Measurements from ENCODE around the gene NWD2. TPM values are rescaled to one million over a fixed set of nuclear protein-coding genes. Genes with fewer than 3 reads are reported as not detected.
"Not testable (repeated sequence)": the region's sequence is repeated elsewhere in the genome, so short reads cannot be mapped to it uniquely, and the experiment has no call there.

NWD2 gene
- polyA plus RNA-seq, 1 donor from 2014 or later, result not detected

DNA sequence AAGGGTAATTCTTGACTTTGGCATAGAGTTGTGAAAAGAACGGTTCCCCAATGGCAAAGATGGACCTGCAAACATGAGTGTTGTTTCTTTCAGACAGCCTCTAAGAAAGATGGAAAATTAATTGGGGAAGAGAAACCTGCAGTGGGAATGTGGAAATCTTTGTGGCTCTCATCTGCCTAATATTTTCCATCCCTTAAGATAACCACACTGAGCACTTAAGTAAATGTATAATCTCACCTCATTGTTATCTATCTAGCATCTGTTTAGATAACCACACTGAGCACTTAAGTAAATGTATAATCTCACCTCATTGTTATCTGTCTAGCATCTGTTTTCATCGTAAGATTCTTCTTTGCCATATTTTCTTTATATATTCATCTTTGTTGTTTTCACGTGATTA is 149.3 kb downstream of the NWD2 start:
- Mint-ChIP-seq H3K4me1 (no peaks in the 10 kb centered on the region), H3K27me3 (peaks cover 12% of the 10 kb centered on the region), H3K4me3 (no peak overlapping the region), H3K27ac (no peak overlapping the region), H3K36me3 (peaks cover 1% of the 10 kb centered on the region), H3K9me3 (peaks cover 0 to 3% (median 1%) of the 10 kb centered on the region in 3 donors)

DNA sequence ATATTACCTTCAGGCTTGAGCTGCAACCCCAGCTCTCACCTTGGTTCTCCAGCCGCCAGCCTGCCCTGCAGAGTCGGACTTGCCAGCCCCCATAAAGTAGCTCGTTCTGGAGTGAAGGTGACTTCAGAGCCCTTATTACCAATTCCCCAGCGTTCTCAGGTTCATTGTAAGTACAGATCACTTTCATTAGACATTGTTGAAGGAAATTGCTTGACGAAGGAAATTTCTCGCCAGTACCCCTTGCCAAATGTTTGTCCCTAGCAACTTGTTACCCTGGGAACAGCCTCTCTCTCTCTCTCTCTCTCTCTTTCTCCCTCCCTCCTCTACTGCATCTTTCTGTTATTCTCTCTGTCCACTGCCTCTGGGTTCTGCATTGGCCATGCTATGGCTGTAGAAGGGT is 153.0 kb downstream of the NWD2 start:
- peaks cover 12% of the 10 kb centered on the region for H3K27me3 Mint-ChIP-seq
- no peak overlapping the region for H3K27ac Mint-ChIP-seq
- peaks cover 1% of the 10 kb centered on the region for H3K36me3 Mint-ChIP-seq
- no peaks in the 10 kb centered on the region for H3K4me1 Mint-ChIP-seq
- peaks cover 0 to 3% (median 1%) of the 10 kb centered on the region in 3 donors for H3K9me3 Mint-ChIP-seq
- H3K4me3 Mint-ChIP-seq, result no peak overlapping the region

DNA sequence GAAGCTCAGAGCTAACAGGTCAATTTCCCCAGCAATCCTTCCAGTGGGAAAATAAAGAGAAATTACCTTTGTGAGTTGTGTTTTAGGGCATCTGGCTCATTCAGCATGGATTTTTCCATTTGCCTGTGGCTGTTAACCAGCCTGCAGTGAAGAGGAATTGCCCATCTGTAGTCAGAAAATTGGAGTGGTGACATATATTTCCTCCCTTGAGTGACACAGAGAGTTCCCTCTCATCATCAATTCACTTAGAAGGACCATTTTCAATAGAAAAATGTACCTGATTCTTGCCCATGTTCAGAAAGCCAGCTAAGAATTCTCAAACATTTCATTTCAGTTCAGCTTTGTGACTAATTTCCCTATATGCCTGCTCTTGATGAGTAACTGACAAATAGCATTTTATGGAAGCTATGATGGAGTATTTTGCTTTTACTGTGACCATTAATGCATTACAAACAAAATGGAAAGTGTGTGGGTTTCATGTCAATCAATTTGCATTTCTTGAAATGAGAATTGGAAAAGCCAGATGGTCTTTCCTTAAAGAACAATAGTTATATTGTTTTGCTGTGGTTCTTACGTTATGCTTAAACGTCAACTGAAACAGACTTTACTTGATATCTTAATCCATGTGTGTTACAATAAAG is 155.8 kb downstream of the NWD2 start:
- Mint-ChIP-seq H3K36me3 (peaks cover 1% of the 10 kb centered on the region), H3K27me3 (peaks cover 8% of the 10 kb centered on the region), H3K4me1 (no peaks in the 10 kb centered on the region), H3K9me3 (peaks cover 0 to 3% (median 1%) of the 10 kb centered on the region in 3 donors), H3K4me3 (no peak overlapping the region), H3K27ac (no peak overlapping the region)

DNA sequence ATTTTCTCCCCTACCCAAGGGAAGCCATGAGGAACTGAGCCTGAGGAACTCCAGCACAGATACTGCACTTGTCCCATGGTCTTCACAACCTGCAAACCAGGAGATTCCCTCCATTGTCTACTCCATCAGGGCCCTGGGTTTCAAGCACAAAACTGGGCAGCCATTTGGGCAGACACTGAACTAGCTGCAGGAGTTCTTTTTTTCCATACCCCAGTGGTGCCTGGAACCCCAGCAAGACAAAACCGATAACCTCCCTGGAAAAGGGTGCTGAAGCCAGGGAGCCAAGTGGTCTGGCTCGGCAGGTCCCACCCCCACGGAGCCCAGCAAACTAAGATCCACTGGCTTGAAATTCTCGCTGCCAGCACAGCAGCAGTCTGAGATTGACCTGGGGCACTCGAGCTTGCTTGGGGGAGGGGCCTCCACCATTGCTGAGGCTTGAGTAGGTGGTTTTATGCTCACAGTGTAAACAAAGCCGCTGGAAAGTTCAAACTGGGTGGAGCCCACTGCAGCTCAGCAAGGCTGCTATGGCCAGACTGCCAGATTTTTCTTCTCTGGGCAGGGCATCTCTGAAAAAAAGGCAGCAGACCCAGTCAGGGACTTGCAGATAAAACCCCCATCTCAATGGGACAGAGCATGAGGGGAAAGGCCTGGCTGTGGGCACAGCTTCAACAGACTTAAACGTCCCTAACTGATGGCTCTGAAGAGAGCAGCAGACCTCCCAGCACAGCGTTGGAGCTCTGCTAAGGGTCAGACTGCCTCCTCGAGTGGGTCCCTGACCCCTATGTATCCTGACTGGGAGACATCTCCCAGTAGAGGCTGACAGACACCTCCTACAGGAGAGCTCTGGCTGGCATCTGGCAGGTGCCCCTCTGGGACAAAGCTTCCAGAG is 163.6 kb downstream of the NWD2 start:
- H3K4me1 Mint-ChIP-seq, H3K36me3 Mint-ChIP-seq, H3K27ac Mint-ChIP-seq, H3K4me3 Mint-ChIP-seq: not testable (repeated sequence)
- Mint-ChIP-seq H3K27me3 (peaks cover 13% of the 10 kb centered on the region), H3K9me3 (peaks cover 0 to 14% (median 0%) of the 10 kb centered on the region in 3 donors)

DNA sequence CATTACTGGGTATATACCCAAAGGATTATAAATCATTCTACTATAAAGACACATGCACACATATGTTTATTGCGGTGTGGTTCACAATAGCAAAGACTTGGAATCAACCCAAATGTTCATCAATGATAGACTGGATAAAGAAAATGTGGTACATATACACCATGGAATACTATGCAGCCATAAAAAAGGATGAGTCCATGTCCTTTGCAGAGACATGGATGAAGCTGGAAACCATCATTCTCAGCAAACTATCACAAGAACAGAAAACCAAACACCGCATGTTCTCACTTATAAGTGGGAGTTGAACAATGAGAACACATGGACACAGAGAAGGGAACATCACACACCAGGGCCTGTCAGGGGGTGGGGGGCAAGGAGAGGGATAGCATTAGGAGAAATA is 169.1 kb downstream of the NWD2 start:
- H3K9me3 Mint-ChIP-seq, H3K27ac Mint-ChIP-seq, H3K4me3 Mint-ChIP-seq, H3K4me1 Mint-ChIP-seq, H3K36me3 Mint-ChIP-seq, H3K27me3 Mint-ChIP-seq: not testable (repeated sequence)

DNA sequence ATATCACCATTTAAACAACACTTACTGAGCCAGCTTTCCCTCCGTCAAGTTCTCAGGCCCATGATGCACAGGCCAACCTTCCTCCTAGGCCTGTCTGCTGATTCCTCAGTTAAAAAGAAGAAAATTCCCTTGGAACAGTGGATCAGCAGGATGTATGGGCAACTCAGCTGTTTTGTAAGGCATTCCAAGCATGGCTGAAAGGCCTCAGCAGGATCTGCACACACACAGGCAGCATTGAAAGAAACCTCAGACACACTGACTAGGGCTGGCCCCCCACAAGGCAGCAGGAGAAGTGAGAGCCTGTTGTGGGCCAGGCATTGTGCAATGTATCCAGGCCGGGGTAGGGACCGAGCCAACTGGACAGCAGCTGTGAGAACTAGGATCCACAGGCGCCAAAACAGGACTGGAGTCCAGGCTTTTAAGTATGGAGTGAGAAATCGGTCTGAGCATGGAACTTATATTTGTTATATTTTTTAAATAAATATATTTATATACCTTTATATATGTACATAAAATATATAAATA is 171.4 kb downstream of the NWD2 start:
- Mint-ChIP-seq H3K4me3 (no peak overlapping the region), H3K36me3 (no peaks in the 10 kb centered on the region), H3K27ac (no peak overlapping the region), H3K27me3 (peaks cover 2% of the 10 kb centered on the region), H3K9me3 (peaks cover 0 to 12% (median 2%) of the 10 kb centered on the region in 3 donors), H3K4me1 (no peaks in the 10 kb centered on the region)

DNA sequence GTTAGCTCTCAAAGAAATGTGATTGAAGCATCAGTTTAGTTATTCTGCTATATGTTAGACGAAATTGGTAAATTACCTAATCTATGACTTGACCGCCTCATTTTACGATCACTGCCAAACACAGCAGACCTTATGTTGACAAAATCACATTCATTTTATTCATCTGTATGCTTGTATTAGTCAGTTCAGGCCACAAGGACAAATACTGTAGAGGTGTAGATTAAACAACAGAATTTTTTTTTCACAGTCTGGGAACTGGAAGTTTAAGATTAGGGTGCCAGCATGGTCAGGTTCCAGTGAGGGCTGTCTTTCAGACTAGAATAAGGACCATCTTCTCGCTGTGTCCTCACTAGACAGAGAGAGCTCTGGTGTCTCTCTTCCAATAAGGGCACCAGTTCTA is 177.1 kb downstream of the NWD2 start:
- no peak overlapping the region for H3K4me3 Mint-ChIP-seq
- no peaks in the 10 kb centered on the region for H3K36me3 Mint-ChIP-seq
- no peaks in the 10 kb centered on the region for H3K4me1 Mint-ChIP-seq
- H3K9me3 Mint-ChIP-seq, result peaks cover 0 to 3% (median 2%) of the 10 kb centered on the region in 3 donors
- no peak overlapping the region for H3K27ac Mint-ChIP-seq
- peaks cover 1% of the 10 kb centered on the region for H3K27me3 Mint-ChIP-seq

DNA sequence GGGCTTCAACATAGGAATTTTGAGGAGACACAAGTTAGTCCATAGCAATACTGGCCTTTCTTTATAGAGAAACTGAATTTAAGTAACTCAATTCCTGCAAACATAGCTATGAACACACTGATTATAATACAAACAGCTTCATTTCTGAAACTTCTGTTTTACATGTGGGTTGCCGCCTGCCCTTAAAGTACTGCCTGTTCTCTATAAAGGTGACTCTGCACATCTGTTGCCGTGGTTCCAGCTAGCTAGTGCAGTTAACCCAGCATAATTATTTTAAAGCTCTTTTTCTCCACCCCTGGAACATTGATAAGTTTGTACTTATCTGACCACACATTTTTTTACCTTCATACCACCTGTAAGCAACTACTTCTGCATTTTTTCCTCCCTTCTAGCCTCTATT is 177.6 kb downstream of the NWD2 start:
- Mint-ChIP-seq H3K27me3 (peaks cover 4% of the 10 kb centered on the region), H3K36me3 (no peaks in the 10 kb centered on the region), H3K4me1 (no peaks in the 10 kb centered on the region)

DNA sequence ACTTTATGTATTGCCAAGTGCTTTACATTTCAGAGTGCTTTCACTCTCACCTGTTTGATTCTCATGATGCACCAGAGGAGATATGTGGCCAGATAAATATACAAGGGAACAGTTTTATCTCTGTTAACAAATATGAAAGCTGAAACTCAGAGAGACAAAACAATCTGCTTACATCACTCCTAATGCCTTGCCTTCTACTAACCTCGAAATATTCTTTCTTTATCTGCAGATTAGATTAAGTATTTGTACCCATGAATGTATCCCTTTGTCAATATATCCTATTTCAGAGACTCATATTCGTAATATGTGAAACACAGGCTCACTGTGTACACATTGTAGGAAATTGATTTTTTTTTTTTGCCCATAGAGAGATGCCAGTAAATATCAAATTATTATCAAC is 178.1 kb downstream of the NWD2 start:
- H3K4me1 Mint-ChIP-seq, result no peaks in the 10 kb centered on the region
- no peak overlapping the region for H3K27ac Mint-ChIP-seq
- H3K4me3 Mint-ChIP-seq, result no peak overlapping the region
- peaks cover 0 to 5% (median 2%) of the 10 kb centered on the region in 3 donors for H3K9me3 Mint-ChIP-seq
- peaks cover 6% of the 10 kb centered on the region for H3K27me3 Mint-ChIP-seq
- no peaks in the 10 kb centered on the region for H3K36me3 Mint-ChIP-seq

More for the DNA sequence above, 177.6 kb downstream of the NWD2 start:
- Mint-ChIP-seq H3K27ac (no peak overlapping the region), H3K9me3 (peaks cover 0 to 5% (median 2%) of the 10 kb centered on the region in 3 donors), H3K4me3 (no peak overlapping the region)

DNA sequence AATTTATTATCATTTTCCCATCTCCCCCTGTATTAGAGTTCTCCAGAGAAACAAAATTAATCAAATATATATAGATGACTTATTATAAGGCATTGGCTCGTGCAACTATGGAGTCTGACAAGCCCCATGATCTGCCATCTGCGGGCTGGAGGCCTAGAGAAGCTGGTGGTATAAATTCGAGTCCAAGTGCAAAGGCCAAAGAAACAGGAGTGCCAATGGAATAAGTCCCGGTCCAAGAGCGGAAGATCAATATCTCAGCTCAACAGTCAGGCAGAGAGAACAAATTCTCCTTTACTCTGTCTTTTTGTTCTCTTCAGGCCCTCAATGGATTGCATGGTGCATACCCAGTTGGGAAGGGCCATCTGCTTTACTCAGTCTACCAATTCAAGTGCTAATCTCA is 178.8 kb downstream of the NWD2 start:
- peaks cover 8% of the 10 kb centered on the region for H3K27me3 Mint-ChIP-seq
- H3K36me3 Mint-ChIP-seq, result no peaks in the 10 kb centered on the region
- H3K4me3 Mint-ChIP-seq, result no peak overlapping the region
- H3K27ac Mint-ChIP-seq, result no peak overlapping the region
- H3K4me1 Mint-ChIP-seq, result no peaks in the 10 kb centered on the region
- peaks cover 0 to 5% (median 2%) of the 10 kb centered on the region in 3 donors for H3K9me3 Mint-ChIP-seq

DNA sequence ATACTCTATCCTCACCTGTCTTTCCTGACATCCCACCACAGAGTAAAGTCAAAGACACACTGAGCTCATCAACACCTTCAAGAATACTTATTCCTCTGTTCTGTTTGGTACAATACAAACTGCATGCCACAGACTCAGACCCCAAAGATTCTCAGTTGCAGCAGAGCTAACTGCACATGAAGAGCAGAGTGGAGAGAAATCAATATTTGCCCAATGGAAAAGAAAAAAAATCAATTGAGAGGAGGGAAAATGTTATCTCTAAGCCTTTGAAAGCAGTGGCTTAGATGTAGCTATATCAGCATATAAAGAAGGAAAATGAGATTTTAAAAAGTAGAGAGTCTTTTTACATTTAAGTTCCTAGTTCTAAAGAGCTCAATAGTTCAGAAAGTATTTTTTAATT is 180.2 kb downstream of the NWD2 start:
- H3K27me3 Mint-ChIP-seq, result peaks cover 8% of the 10 kb centered on the region
- no peak overlapping the region for H3K4me3 Mint-ChIP-seq
- H3K4me1 Mint-ChIP-seq, result no peaks in the 10 kb centered on the region
- no peak overlapping the region for H3K27ac Mint-ChIP-seq
- no peaks in the 10 kb centered on the region for H3K36me3 Mint-ChIP-seq
- H3K9me3 Mint-ChIP-seq, result peaks cover 0 to 2% (median 2%) of the 10 kb centered on the region in 3 donors

DNA sequence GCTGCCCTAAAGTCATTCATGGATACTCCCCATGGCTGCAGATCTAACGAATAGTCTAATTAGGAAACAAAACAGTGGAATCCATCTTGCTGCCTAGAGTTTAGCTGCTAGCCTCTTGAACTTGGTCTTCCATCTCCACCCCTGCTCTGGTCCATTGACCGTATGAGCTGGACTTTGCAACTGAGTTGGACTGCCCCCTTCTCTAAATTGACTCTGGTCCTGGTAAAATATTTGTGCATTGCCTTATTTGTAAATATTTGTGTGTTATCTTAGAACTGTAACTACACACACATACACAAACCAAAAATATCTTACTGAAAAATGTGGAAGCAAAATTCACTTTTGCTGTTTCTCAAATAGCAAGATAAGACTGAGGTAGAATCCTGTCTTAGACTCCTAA is 181.3 kb downstream of the NWD2 start:
- Mint-ChIP-seq H3K27ac (no peak overlapping the region), H3K4me3 (no peak overlapping the region), H3K4me1 (no peaks in the 10 kb centered on the region), H3K9me3 (peaks cover 0 to 2% (median 0%) of the 10 kb centered on the region in 3 donors), H3K27me3 (peaks cover 6% of the 10 kb centered on the region), H3K36me3 (no peaks in the 10 kb centered on the region)

DNA sequence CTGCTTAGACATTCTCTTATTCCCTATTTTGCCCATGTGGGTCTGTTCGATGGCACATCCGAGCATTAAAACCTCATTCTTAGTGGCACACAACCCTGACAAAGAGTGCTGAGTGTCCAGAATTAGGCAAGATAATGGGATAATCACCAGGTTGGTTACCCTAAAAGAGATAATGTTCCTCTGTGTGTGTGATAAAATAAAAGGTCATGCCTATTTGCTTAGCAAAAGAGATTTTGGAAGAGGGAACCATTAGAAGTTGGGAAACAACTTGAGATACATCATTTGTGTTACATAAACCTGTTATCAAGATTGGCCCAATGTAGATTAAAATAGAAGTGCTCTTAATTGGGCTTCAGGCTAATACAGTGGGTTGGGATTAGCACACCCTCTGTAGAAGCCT is 182.7 kb downstream of the NWD2 start:
- peaks cover 7% of the 10 kb centered on the region for H3K27me3 Mint-ChIP-seq
- no peaks in the 10 kb centered on the region for H3K36me3 Mint-ChIP-seq
- H3K27ac Mint-ChIP-seq, result no peak overlapping the region
- H3K9me3 Mint-ChIP-seq, result peaks cover 0 to 2% (median 0%) of the 10 kb centered on the region in 3 donors
- no peak overlapping the region for H3K4me3 Mint-ChIP-seq
- H3K4me1 Mint-ChIP-seq, result no peaks in the 10 kb centered on the region

DNA sequence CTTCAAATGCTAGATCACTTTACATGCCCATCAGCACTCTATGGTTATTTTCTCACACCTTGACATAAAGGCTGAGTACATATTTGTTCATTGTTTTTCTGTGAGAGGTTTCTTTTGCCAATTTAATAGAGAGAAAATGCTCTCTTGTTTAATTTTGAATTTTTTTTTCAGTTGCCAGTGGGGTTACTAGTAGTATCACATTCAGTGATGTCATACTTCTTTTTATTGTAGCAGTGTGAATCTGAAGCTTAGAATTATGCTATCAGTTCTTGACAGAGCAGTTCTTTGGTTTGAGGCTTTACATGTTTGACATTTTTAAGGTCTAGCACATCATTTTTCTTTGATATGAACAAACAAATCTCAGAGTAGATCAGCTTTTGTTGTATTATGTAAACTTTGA is 185.4 kb downstream of the NWD2 start:
- peaks cover 7% of the 10 kb centered on the region for H3K27me3 Mint-ChIP-seq
- H3K9me3 Mint-ChIP-seq, result peaks cover 0 to 2% (median 0%) of the 10 kb centered on the region in 3 donors
- no peak overlapping the region for H3K4me3 Mint-ChIP-seq
- H3K27ac Mint-ChIP-seq, result no peak overlapping the region
- no peaks in the 10 kb centered on the region for H3K36me3 Mint-ChIP-seq
- H3K4me1 Mint-ChIP-seq, result no peaks in the 10 kb centered on the region

DNA sequence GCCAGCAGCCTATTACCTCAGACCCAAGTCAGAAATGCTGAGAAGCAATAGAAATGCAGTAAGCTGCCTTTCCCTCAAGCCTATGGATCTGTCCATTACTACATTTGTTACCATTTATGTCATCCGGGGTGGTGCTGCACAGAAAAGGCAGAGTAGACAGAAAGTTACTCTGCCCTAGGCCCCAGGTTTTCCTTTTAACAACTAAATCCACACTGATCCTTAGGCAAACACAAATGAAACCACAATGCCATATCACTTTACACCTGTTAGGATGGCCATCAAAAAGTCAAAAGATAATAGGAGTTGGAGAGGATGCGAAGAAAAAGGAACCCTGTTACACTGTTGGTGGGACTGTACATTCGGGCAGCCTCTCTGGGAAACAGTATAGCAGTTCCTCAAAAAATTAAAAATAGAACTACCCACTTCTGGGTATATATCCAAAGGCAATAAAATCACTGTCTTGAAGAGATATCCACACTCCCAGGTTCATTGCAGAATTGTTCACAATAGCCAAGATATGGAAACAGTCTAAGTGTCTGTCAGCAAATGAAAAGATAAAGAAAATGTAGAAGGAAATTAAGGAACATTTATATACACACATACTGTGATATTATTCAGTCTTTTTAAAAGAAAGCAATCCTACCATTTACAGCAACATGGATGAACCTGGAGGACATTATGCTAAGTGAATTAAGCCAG is 186.3 kb downstream of the NWD2 start:
- Mint-ChIP-seq H3K36me3 (no peaks in the 10 kb centered on the region), H3K9me3 (peaks cover 0 to 2% (median 0%) of the 10 kb centered on the region in 3 donors), H3K4me3 (no peak overlapping the region), H3K27ac (no peak overlapping the region), H3K4me1 (no peaks in the 10 kb centered on the region), H3K27me3 (peaks cover 7% of the 10 kb centered on the region)
